Occipital lobe (tissue), 2 donors: Measurements from ENCODE around the gene DYNC1I1. TPM values are rescaled to one million over a fixed set of nuclear protein-coding genes. Genes with fewer than 3 reads are reported as not detected.

Experiments used
- DNase-seq: peaks from one replicate; lab custom pipeline; 2025; lab: John Stamatoyannopoulos, UW
- total RNA-seq: library from RNA; depleted of rRNA; stranded (reverse); fragments of >200 nt; gene quantifications from one replicate; pipeline ENCODE4 v1.2.3, GENCODE V29; 2014

DYNC1I1 gene
- total RNA-seq, 1 donor from 2014 or later = 182 TPM

DNA sequence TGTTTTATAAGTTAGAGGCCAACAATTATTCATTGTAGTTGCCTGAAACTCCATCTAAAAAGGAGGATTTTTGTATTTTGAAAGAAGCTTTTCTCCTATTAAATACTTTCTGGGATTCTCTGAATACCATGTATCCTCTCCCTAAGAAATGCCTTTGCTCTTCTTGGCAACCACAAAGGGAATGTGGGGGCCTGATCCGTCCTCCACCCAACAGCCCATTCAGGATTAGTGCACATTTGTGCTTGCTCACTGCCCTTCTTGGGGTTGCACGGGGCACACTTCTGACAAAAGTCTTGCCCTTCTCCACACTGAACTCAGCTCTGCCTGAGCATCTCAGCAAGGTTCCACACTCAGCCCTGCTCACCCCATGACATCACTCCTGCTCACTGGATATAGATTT lies 355.4 kb downstream of the DYNC1I1 start:
- no peak for DNase-seq

DNA sequence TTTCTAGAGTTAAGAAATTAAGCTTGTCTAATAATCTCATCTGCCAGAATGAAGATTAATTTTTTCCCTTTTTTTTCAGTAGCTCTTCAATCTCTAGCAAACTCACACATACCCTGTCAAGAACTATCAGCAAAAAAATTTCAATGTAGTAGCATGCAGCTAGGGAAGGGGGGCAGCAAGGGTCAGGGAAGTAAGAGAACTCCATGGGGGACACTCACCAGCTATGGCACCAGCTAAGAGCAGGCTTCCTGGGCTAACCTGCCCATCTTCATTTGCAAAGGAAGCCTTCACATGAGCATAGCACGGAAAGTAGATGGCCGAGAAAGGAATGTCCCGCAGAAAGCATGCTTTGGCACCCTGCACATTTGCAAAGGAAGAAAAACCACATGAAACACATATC lies 359.2 kb downstream of the DYNC1I1 start:
- no peak for DNase-seq

DNA sequence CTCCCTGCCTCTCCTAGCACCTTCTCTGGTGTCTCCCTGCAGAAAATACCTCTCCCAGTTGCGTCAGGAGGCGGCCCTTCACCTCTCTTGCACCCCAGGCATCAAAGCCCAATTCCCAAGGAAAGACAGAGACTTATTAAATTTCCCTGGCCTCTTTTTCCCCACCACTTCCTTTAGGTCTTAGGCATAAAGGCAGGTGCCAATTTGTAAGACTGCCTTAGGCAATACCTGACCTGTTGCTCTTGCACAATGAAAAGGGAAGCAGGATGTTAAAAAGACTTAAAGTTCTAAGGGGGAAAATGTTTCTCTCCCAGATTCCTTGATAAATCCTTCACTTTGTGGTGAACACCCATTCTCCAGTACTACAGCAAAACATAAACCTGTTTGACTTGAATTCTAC lies 362.9 kb downstream of the DYNC1I1 start:
- no peak for DNase-seq

DNA sequence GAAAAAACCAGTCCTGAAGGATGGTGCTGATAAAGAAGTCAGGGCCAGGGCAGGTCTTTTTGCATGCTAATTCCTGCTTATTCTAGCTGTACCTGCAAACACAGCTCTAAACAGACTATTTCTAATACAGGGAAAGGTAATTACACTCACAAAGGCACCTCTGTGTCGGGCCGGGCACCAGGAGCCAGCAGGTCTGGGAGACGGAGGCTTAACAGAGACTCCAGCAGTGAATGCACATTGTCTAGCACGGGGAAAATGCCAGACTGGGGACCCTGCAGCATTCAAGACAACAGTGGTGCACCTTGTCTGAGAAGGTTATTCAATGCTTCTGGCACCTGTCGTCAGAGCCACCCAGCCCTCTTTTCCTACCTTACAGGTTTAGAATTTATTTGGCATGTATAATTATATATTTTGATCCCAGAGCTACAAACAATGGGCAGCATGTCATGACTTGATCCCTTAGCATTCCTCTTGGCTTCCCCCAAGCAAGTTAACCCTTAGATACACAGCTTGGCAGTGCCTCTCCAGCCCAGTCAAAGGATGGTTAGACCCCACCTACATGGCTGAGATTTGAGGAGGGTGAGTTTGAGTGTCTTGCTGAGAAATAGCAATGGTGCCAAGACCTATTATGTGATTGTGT lies 364.4 kb downstream of the DYNC1I1 start:
- no peak for DNase-seq

DNA sequence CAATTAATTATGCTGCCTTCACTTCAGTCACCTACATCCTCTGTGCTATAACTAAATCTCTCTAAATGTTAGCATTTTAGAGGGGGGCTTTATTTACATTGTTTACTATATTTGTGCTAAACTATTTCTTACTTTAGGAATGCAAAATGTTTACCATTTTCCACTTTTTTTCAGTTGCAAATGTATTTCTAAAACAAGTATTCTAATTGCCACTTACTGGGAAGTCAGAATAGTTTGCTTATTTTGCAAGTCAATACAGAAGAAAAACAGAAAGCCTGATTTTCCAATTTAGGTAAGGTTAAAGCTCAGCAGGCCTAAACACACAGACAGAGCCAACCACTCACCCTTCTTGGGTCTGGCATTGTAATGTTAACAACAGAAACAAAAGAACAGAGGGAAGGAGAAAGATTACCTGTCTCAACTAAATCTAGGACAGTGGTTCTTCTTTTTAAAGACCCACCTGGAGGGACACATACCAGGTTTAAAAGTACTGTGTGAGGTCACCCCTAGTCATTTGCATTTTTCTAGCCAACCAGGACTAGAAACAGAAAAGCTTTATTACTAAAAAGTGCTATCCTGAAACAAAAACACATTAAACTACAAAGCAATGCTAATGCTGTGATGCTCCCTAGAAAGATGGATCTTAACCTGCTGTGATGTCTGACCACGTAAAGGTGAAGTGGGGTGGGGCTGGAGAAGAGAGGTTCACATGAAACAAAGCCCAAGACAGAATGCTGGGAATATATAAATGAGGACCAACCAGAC lies 371.3 kb downstream of the DYNC1I1 start:
- DNase-seq = no peak

DNA sequence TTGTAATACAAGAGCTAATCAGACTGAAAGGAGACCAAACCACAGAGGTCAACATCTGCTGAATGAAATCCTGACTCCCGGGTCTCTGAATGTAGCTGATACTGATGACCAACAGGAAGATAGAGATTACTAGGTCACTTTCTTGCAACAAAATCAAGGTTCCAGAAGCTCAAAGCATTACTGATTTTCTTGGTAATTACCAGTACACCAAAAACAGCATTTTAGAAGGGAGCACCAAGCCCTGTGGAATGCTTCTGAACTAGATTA lies 371.8 kb downstream of the DYNC1I1 start:
- DNase-seq = no peak

Other genes with a start within 250 kb of the DYNC1I1 start
- gene PDK4, start 176.0 kb upstream of the DYNC1I1 start, total RNA-seq = 11.7 TPM